Progenitor cell of endocrine pancreas (in vitro differentiated cells): Measurements from ENCODE around the gene SRP54. TPM values are rescaled to one million over a fixed set of nuclear protein-coding genes. Genes with fewer than 3 reads are reported as not detected.

Source experiments
- DNase-seq: peaks from one replicate; pipeline ENCODE4 v3.0.0; 2021; ENCODE audit warnings: low spot score; ENCODE audit not compliant: unreplicated experiment
- H3K27ac Mint-ChIP-seq: 2 replicates; pipeline ENCODE4 v1.8.0; 2021; ENCODE audit warnings: mild to moderate bottlenecking, moderate library complexity, mixed read lengths
- H3K27me3 Mint-ChIP-seq: 2 replicates; pipeline ENCODE4 v1.8.0; 2021; ENCODE audit warnings: mixed read lengths
- H3K36me3 Mint-ChIP-seq: 2 replicates; pipeline ENCODE4 v1.8.0; 2022; ENCODE audit warnings: mixed read lengths; ENCODE audit not compliant: insufficient read depth
- H3K4me1 Mint-ChIP-seq: 2 replicates; pipeline ENCODE4 v1.8.0; 2021; ENCODE audit warnings: low read depth, mixed read lengths
- H3K4me3 Mint-ChIP-seq: 2 replicates; pipeline ENCODE4 v1.8.0; 2021; ENCODE audit warnings: low read depth, mild to moderate bottlenecking, moderate library complexity, mixed read lengths
- H3K9me3 Mint-ChIP-seq: 2 replicates; pipeline ENCODE4 v1.8.0; 2021; ENCODE audit warnings: low read depth, mixed read lengths
- total RNA-seq: library from RNA; stranded (reverse); gene quantifications from 2 replicates; pipeline ENCODE4 v1.2.1, GENCODE V29; 2021
- TF ChIP-seq, protein P1 (sequence below): fragments of 200-600 bp; sonication (generic); IDR thresholded peaks from one replicate; pipeline ENCODE4 v1.5.0; 2021; ENCODE audit warnings: antibody characterized with exemption, mild to moderate bottlenecking; ENCODE audit not compliant: unreplicated experiment

Gene SRP54
- total RNA-seq, 1 donor from 2014 or later = 62.0 TPM

DNA sequence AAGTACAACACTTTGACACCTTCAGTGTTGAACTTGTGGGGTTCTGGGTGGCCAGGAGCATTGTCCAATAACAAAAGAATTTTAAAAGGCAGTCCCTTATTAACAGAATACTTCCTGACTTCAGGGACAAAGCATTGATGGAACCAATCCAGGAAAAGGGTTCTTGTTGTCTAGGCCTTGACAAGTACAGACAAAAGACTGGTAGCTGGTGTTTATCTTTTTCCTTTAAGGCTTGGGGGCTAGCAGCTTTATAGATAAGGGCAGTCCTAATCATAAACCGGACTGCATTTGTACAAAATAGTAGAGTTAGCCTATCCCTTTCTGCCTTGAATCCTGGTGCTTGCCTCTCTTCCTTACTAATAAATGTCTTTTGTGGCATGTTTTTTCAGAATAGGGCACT, 90.7 kb downstream of the SRP54 start:
- H3K9me3 Mint-ChIP-seq = peaks cover 3% of the 10 kb centered on the region
- H3K4me1 Mint-ChIP-seq = no peaks in the 10 kb centered on the region
- peak overlapping the region; percentile 30 for H3K27ac Mint-ChIP-seq
- H3K27me3 Mint-ChIP-seq = no peaks in the 10 kb centered on the region
- no peak overlapping the region for H3K4me3 Mint-ChIP-seq
- peaks cover 34% of the 10 kb centered on the region for H3K36me3 Mint-ChIP-seq
- TF ChIP-seq, protein P1, sequence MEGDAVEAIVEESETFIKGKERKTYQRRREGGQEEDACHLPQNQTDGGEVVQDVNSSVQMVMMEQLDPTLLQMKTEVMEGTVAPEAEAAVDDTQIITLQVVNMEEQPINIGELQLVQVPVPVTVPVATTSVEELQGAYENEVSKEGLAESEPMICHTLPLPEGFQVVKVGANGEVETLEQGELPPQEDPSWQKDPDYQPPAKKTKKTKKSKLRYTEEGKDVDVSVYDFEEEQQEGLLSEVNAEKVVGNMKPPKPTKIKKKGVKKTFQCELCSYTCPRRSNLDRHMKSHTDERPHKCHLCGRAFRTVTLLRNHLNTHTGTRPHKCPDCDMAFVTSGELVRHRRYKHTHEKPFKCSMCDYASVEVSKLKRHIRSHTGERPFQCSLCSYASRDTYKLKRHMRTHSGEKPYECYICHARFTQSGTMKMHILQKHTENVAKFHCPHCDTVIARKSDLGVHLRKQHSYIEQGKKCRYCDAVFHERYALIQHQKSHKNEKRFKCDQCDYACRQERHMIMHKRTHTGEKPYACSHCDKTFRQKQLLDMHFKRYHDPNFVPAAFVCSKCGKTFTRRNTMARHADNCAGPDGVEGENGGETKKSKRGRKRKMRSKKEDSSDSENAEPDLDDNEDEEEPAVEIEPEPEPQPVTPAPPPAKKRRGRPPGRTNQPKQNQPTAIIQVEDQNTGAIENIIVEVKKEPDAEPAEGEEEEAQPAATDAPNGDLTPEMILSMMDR = no peak
- no peak for DNase-seq

DNA sequence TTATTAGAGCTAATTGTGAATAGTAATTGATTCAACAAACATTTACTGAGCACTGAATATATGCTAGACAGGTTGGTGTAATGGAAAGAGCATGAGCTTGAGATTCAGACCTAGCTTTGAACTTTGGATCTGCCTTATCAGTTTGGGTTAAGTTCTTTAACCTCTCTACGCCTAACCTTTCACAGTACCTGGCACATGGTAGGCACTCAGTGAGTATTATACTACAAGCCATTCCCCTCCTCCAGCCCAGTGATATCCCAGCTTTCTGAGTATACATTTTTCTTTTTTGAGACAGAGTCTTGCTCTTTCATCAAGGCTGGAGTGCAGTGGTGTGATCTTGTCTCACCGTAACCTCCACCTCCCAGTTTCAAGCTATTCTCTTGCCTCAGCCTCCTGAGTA, 95.3 kb downstream of the SRP54 start:
- no peak overlapping the region for H3K27ac Mint-ChIP-seq
- no peaks in the 10 kb centered on the region for H3K27me3 Mint-ChIP-seq
- TF ChIP-seq, protein P1 = no peak
- H3K36me3 Mint-ChIP-seq = peaks cover 17% of the 10 kb centered on the region
- no peaks in the 10 kb centered on the region for H3K4me1 Mint-ChIP-seq
- DNase-seq = no peak
- H3K4me3 Mint-ChIP-seq = no peak overlapping the region
- H3K9me3 Mint-ChIP-seq = no peaks in the 10 kb centered on the region

Other genes with a start within 250 kb of the SRP54 start
- gene BAZ1A, start 107.6 kb upstream of the SRP54 start, total RNA-seq = 41.2 and 42.8 TPM in 2 replicates
- 43.7 and 46.2 TPM in 2 replicates for gene FAM177A1, start 63.3 kb downstream of the SRP54 start, total RNA-seq
- 39.9 and 47.1 TPM in 2 replicates for gene PPP2R3C, start 139.0 kb downstream of the SRP54 start, total RNA-seq
- gene PRORP, start 139.6 kb downstream of the SRP54 start, total RNA-seq = 40.2 and 50.9 TPM in 2 replicates